HG02852 (cell line): Measurements from ENCODE around the gene ANKRD60.

ENCODE experiments used
- ATAC-seq: cut with Tn5 transposase; IDR thresholded peaks from one replicate; pipeline ENCODE4 v1.9.1; 2021; ENCODE audit warnings: mild to moderate bottlenecking, moderate library complexity; ENCODE audit not compliant: unreplicated experiment

The ANKRD60 gene

DNA sequence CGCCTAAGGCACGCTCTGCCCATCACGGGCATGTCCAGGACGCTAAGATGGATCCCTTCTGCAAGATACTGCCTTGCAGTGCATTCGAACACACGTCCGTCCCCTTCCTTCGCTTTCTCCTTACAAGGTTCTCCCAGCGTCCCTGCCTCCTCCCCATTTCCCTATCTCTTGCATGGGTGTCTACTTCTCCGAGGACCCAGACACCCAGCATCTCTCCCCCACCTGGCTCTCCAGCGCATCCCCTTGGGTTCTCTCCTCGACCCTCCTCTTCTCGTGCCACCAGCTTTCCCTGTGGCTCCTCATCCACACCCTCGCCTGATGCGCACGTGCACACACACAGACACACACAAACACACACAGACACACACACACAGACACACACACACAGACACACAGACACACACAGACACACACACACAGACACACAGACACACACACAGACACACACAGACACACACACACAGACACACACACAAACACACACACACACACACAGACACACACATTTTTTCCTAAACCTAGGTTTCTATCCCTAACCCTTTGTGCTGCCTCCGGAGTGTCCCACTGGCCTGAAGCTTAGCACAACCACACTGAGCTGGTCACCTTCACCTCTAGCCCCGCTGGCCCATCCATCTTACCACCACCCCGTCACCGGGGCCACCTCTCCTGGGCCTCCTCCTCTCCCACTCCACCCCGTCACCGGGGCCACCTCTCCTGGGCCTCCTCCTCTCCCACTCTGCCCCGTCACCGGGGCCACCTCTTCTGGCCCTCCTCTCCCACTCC, 31.9 kb downstream of the ANKRD60 start:
- no peak for ATAC-seq

DNA sequence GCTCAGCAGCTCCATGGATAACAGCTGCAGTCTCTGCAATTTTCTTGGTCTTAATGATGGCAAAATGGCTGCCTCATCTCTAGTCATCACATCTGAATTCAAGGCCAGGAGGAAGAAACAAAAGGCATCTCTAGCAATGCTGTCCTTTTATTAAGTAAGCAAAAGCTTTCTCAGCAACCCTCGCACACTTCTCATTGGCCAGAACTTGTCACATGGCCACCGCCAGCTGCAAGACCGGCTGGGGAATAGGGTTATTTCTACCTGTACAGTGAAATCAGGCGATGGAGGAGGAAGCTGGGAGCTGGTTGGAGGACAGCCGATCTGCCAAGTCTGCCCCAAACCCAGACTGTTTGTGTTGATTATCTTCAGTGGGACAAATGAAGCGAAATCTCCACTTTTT, 33.4 kb downstream of the ANKRD60 start:
- no peak for ATAC-seq

DNA sequence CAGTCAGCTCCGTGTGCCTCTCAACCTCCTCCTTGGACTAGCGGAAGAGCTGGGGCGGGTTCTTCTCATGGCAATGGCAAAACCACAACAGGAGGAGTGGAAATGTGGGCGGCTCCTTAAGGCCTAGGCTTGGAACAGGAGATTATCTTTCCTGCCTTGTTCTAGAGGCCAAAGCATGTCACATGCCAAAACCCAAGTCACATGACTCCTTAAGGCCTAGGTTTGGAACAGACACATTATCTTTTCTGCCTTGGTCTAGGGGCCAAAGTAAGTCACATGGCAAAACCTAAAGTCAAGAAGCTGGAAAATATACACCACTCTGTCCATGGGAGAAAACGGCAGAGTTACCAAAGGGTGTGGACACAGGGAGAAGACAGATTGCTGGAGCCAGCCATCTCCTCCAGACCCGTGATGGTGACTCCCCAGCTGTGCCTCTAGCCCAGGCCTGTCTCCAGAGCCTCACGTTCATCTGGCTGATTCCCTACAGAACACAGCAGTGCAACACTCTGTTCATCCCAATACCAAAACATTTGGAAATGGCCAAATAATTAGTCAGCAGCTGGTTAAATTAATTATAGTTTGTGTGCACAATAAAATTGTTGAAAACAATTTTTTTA, 34.2 kb downstream of the ANKRD60 start:
- no peak for ATAC-seq

DNA sequence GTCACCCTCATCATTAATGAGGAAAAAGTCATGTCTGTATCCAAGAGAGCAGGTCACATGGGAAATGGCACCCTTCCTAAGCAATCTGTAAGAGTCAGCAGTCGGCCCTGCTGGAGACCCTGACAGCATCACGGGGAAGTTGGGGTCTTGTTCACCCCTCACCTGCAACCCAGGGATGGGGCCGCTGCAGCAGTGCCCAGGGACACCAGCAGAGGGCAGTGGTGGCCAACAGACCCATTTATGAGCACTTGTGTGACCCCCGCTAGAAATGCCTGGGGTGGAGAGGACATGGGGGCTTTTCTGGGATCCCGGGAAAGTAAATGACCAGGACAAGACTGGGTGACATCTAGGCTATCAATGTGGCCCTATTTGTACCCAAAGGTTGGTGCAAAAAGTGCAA, 35.9 kb downstream of the ANKRD60 start:
- ATAC-seq = no peak

DNA sequence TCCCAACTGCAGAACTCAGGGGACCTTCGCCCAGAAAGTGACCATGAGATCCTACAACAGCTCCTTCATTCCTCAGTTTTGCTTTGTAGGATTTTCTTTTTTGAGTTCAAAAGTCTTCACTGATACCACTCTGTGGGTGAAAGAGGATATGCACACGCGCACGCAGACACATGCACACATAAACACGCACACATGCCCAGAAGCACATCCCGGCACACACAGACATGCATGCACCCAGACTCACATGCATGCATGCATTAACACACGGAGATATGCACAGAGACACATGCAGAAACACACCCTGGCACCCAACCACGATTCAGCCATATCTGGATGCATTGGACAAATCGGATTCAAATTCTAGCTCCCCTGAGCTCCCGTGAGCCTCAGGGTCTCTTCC, 36.4 kb downstream of the ANKRD60 start:
- ATAC-seq = no peak

DNA sequence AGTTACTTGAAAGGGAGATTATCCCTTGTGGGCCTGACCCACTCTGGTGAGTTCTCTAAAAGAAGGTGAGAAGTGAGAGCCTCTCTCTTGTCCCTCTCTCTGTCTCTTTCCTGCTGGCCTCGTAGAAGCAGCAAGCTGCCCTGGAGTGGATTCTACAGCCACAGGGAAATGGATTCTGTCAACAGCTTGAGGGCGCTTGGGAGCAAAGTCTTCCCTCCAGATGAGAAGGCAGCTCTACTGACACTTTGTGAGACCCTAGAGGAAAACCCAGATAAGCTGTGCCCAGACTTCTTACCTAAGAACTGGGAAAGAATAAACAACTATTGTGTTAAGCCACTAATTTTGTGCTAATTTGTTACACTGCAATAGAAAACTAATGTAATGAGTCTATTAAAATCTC, 39.9 kb downstream of the ANKRD60 start:
- ATAC-seq = no peak

DNA sequence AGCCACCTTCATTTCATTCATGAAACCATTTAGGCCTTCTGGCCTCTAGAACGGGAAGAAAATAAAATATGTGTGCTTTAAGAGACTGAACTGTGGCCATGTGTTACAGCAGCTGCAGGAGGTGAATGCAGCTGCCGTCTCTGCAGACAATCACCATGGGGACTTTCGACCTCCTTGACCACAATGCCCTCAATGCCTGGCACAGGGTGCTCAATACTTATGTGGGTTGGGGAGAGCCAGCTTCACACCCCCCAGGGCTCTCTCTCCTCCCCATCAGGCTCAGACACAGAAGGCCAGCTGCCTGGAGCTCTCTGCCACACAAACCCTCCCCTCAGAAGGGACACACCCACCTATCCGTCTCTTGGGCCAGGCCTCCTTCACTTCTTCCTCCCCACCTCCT, 43.5 kb downstream of the ANKRD60 start:
- ATAC-seq = no peak

DNA sequence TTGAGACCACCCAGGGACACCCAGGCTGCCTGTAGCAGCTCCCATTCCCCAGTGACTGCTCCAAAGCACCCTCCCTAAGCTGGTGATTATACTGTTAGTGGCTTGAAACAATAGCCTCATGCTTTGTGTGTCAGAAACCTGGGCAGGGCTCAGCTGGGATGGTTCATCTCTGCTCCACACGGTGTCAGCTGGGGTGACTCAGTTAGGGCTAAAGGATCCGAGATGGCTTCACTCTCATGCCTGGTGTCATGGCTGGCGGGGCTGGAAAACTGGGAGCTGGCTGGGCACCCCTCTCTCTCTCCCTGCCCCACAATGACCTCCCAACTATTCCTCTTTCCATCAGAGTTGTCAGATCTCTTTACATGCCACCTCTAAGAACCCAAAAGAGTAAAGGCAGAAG, 44.4 kb downstream of the ANKRD60 start:
- ATAC-seq = no peak

DNA sequence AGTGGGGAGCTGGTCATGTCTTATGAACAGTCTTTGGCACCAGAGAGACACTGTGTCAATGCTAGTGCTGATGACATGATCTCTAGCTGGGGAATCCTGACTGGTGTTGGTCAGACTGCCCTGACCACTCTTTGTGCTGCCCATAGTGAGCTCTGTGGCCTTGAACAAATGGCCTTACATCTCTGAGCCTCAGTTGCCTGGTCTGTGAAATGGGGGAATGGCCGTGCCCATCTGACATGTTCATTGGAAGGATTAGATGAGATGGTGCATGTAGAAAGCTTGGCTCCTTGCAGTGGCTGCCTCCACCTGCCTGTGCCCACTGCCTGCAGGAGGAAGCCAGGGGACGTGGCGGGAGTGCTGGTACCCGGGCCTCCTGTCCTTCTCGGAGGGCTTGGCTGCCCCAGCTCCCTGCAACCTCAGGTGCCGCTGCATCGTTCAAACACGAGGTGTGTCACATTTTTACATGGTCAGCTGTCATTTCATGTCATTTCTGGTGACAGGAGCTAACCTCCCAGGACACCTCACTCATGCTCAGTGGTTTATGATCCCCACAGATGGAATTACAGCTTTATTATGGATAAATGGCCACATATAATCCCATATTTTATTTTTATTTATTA, 45.8 kb downstream of the ANKRD60 start:
- no peak for ATAC-seq

DNA sequence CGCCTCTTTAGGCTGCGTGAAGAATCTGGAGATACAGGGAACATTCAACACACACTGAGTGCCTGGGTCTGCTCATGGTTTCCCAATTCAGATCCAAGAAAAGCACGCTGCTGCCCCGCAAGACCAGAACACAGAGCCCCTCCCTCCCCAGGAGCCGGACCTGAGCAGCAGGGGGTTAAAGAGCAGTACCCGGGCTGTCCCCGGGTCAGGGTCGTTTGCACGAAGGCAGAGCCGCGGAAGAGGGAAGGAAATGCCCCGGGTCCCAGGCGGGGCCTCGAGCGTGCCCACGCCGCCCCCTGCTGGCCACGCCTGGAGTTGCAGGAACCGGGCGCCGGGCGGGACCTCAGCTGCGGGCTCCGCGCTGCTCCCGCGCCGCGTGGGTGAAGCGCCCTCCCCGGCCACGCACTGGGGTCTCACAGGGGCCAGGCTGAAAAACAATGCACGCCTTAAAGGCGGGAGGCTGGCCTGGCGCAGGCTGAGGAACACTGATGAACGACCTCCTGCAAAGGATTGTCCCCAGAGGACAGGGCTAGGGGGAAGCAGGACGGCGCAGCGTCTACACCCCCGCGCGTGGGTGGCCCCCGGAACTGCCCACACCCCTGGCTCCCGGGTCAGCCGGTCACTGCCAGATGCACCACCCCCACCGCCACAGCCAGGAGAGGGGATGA, 48.9 kb downstream of the ANKRD60 start:
- ATAC-seq = no peak

DNA sequence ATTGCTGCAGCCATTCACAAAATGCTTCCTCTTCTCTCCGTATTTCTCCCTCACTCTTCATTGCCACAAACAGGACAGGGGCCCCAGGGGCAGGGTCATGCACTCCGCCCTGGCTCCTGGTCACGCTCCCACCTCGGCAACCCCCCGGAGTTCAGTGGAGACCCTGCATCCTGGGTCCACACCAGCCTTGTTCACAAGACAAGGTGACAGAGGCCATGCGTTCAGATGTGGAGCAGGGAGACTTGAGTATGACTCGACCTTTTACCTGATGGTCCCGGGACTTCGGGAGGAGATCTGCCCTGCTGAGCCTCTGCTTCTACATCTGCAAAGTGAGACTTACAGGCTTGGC, 49.4 kb downstream of the ANKRD60 start:
- no peak for ATAC-seq

DNA sequence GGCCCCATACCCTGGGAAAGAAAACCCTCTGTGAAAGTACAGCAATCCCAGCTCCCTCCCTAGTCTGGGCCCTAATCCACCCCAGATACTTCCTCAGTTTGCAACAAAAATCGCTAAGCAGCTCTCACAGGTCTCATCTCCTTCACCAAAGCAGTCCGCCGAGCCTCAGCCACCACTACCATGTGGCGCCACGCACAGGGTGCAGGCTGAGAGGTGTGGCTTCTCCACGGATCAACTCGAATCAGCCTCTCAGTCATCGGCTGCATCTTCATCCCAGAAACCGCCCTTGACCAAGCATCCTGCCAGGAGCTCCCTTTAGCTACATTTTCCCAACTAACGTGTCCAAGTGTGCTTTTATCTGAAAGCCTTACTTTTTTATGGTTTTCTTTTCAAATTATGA, 50.7 kb downstream of the ANKRD60 start:
- no peak for ATAC-seq

DNA sequence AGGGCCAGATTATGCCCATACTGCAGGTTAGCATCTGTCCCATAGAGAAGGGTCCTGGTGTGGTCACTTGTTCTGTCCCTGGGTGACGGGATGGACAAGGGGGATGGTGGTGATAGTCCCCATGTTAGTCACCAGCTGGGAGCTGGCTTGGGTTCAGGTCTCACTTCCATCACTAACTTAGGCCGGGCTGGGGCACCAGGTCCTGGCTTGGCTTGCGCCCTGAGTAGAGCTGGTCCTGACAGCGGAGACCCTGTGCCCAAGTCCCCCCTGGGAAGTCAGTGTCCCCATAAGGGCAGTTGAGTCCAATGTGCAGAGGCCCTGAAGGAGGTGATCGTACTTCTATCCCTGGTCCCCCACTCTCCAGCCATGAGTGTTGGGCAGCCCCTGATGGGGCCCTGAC, 52.6 kb downstream of the ANKRD60 start:
- ATAC-seq = no peak

DNA sequence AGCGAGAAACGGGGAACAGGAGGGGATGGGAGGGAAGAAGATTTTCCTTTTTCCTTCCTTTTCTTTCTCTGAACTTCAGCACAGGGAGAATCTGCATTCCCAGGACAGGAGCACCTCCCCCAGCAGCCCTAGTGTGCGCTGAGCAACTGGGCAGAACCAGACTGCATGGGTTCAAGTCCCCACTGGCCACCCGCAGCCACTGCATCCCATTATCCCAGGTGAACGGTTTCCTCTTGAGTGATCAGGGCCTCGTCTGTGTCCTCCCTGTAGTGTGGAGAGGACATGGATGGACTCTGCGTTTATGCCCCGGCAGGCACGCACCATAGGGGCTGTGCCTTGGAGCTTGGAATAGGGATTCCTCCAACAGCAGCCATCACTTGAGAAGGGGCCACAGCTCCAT, 53.0 kb downstream of the ANKRD60 start:
- ATAC-seq = no peak

DNA sequence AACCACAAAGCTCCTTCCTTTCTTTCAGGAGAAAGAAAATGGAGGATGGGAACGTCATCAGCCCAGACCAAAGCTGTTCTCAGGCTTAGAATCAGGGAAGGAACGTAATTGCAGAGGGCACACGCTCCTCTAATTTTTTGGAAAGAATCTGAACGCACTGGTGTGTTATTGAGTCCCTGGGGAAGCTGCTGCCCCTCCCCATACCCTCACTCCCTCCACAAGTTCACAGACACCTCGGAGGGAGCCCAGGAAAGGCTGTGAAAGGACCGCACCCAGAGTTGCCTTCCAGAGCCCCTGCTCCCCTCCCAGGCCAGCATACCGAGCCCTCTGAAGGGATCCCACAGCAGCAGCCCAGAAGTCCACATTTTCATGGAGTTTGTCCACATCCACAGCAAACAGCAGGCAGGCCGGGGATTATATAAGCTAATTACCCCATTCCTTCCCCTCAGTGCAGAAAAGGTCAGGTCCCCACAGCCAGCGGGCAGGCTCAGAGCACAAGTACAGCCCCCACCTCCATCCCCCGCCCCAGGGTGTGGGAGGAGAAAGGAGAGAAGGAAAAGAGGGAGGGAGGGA, 53.7 kb downstream of the ANKRD60 start:
- no peak for ATAC-seq

DNA sequence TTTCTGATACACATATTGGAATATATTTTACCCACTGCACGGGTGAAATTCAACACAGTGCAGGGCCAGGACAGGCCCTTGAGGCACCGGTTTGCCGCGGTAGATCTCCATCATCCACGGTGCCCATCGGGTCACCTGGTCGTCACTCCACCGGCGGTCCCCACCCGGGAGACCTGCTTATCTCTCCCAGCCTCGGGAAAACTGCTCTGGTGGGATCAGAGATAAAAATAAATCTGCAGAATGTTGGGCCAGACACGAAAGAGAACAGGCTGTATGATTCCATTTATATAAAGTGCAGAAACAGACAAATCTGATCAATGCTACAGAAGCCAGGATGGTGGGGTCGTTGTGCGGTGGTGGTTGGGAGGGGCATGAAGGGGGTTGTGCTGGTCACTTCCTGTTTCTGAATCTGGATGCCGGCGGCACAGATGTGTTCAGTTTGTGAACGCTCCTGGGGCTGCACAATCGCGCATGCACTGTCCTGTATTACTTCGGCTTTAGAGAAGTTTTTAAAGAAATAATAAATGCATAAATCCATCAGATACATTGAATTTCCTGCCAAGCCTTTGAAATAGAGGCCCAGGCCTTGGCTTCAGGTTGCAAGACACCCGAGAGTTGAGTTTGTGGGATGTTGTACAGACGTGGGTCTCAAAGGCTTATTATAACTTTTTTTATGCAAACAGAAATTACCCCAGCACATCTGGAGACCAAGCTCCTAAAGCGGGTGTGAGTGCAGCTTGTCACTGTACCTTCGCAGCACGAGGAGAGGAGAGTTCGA, 54.3 kb downstream of the ANKRD60 start:
- no peak for ATAC-seq

DNA sequence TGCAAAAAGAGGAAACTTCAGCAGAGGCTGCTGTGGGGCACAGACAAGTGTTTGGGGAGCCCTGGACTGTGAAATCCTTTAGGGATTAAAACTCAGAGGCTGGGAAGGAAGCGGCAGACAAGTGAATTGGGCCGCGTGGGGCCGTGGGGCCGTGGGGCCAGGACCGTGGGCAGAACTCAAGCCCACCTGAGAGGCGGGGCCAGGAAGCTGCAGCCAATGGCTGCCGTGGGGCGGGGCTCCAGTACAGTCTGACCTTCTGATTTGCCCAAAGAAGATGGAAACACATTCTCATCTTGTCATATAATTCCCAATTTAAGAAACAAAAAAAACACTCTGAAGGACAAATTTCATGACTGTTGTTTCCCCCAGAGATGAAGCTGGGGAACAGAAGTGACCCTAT, 55.4 kb downstream of the ANKRD60 start:
- no peak for ATAC-seq

DNA sequence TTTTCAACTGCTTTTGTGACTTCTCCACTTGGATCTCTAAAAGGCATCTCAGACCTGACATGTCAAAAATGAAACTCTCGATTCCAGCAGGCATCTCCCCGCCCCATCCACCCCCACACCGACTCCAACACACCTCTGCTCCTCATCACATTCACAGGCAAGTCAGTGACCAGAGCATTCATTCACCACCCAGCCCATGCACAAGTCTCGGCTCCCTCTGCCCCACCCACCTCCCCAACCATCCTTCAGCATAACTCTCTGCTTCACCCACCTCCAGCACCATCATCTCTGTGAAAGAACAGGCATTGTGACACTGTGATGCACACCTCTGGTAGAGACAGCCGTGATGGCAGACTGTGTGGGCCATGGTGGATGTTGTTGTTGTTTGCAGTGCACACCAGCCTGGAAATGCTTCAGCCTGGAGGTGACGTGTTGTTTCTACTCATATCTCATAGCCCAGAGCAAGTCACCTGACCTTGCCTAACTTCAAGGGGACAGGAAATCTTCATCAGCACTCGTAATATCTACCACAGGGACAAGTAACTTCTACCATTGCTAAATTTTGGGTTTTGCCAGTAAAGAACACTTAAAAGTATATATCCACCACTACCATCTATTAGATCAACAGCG, 56.5 kb downstream of the ANKRD60 start:
- ATAC-seq = no peak

DNA sequence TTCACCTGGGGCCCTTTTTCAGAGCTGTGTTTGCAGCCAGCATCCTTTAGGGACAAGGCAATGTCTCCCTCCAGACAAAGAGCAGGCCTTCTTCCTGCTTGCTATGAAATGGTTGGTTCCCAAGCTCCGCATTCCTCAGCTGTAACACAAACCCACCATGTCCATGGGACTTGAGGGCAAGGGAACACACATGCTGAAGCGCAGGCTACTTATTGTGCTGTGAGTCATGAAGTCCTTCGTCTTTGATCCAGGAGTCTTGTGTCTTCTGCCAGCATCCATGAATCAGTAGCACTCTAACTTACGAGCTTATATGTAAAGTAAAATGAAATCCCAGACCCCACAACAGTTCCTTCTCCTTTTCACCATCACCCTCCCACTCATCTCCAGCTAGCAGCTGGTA, 59.0 kb downstream of the ANKRD60 start:
- ATAC-seq = no peak

DNA sequence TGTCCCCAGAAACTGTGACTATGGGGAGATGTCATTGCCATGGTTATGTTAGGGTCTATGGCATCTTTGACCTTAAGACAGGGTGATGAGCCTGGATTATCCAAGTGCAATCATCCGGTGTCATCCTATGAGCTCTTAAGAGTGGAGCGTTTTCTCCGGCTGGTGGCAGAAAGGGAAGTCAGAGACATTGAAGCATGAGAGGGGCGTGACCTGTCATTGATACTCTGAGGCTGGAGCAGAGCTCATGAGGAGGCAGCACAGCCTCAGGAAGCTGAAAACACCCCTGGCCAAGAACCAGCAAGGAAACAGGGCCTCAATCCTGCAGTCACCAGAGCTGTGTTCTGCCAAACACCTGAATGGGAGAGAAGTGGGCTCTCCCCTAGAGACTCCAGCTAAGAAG, 59.6 kb downstream of the ANKRD60 start:
- no peak for ATAC-seq
